H1 (cell line): ENCODE measurements around the gene DDB1. TPM values are rescaled to one million over a fixed set of nuclear protein-coding genes. Genes with fewer than 3 reads are reported as not detected.

Experiments used
- CTCF ChIA-PET: fragments of 300-600 bp; sonication (Branson Sonifier 250); formaldehyde crosslinking; loops from one replicate; lab custom pipeline; 2021; ENCODE audit not compliant: partially characterized antibody; lab: Charles Lee
- POLR2A ChIA-PET: fragments of 300-600 bp; sonication (Branson Sonifier 250); formaldehyde crosslinking; loops from one replicate; lab custom pipeline; 2021; ENCODE audit warnings: inconsistent platforms; ENCODE audit not compliant: partially characterized antibody; lab: Charles Lee
- DNase-seq, 2 experiments: peaks; one replicate each; pipeline versions ENCODE4 v3.0.0 to v3.0.0-alpha.2; 2010 to 2022; ENCODE audit warnings: low spot score in 2 of 2, low read depth in 1 of 2, mixed read lengths in 1 of 2
- FAIRE-seq: peaks from 2 replicates; lab custom pipeline; 2011; peaks lifted over from hg19 to GRCh38; lab: Jason Lieb, UNC
- H2AFZ ChIP-seq: 2 replicates; pipeline ENCODE4 v1.8.1; 2012; ENCODE audit warnings: low read length, inconsistent platforms
- H2AK5ac ChIP-seq: 2 replicates; pipeline ENCODE4 v1.6.1; 2013; ENCODE audit warnings: low read depth, low read length
- H2BK120ac ChIP-seq: replicated peaks from 2 replicates; pipeline ENCODE3; 2013; ENCODE audit warnings: low read depth, low read length, inconsistent platforms
- H2BK12ac ChIP-seq: 2 replicates; pipeline ENCODE4 v1.6.1; 2013; ENCODE audit warnings: low read depth, low read length
- H2BK15ac ChIP-seq: 2 replicates; pipeline ENCODE4 v1.6.1; 2013; ENCODE audit warnings: low read length
- H2BK20ac ChIP-seq: 2 replicates; pipeline ENCODE4 v1.6.1; 2013; ENCODE audit warnings: low read length
- H2BK5ac ChIP-seq: 2 replicates; pipeline ENCODE4 v1.6.1; 2013; ENCODE audit warnings: low read depth, low read length
- H3K14ac ChIP-seq: 2 replicates; pipeline ENCODE4 v1.6.1; 2013; ENCODE audit warnings: inconsistent platforms; ENCODE audit not compliant: insufficient read length
- H3K18ac ChIP-seq: 2 replicates; pipeline ENCODE4 v1.6.1; 2013; ENCODE audit warnings: low read length; ENCODE audit errors: extremely low read depth
- H3K23ac ChIP-seq: 2 replicates; pipeline ENCODE4 v1.6.1; 2013; ENCODE audit warnings: inconsistent platforms; ENCODE audit not compliant: insufficient read length
- H3K23me2 ChIP-seq: 2 replicates; pipeline ENCODE4 v1.6.1; 2013; ENCODE audit warnings: low read depth, low read length
- H3K27ac ChIP-seq: 2 replicates; pipeline ENCODE4 v1.6.1; 2011; ENCODE audit warnings: low read depth, low read length, inconsistent platforms
- H3K27me3 ChIP-seq, 4 experiments: replicated peaks in 1 of 4; 1 replicate in 1 of 4; 2 replicates in 3 of 4; pipeline versions ENCODE4 v1.6.1 to v1.8.1; 2011 to 2013; ENCODE audit warnings: low read length in 3 of 4, mild to moderate bottlenecking in 3 of 4, inconsistent platforms in 2 of 4, mixed read lengths in 2 of 4, moderate library complexity in 1 of 4; ENCODE audit not compliant: control insufficient read depth in 3 of 4, insufficient read depth in 3 of 4; ENCODE audit errors: extremely low read depth in 1 of 4
- H3K36me3 ChIP-seq, 4 experiments: 2 replicates each; pipeline versions ENCODE4 v1.6.1 to v1.8.1; 2011 to 2013; ENCODE audit warnings: mild to moderate bottlenecking in 4 of 4, low read length in 3 of 4, moderate library complexity in 2 of 4, control low read depth in 1 of 4, inconsistent platforms in 1 of 4; ENCODE audit not compliant: insufficient read depth in 4 of 4, control insufficient read depth in 2 of 4
- H3K4ac ChIP-seq: replicated peaks from 2 replicates; pipeline ENCODE3; 2013; ENCODE audit warnings: low read length, low read depth, mixed read lengths, inconsistent platforms; ENCODE audit not compliant: insufficient read length
- H3K4me1 ChIP-seq, 4 experiments: replicated peaks in 1 of 4; 1 replicate in 1 of 4; 2 replicates in 3 of 4; pipeline versions ENCODE4 v1.6.1 to v1.8.1; 2011 to 2013; ENCODE audit warnings: low read length in 3 of 4, inconsistent platforms in 2 of 4, mixed read lengths in 1 of 4; ENCODE audit not compliant: insufficient read depth in 4 of 4, control insufficient read depth in 3 of 4
- H3K4me2 ChIP-seq, 2 experiments: 2 replicates each; pipeline versions ENCODE4 v1.6.1 to v1.8.1; 2011 to 2013; ENCODE audit warnings: low read depth in 2 of 2, low read length in 2 of 2, control low read depth in 1 of 2, inconsistent platforms in 1 of 2, mild to moderate bottlenecking in 1 of 2; ENCODE audit not compliant: insufficient read depth in 1 of 2
- H3K4me3 ChIP-seq, 4 experiments: fragments of 200-600, 300-600 bp in 1 of 4; sonication (generic), shearing (Covaris generic), sonication (Bioruptor Twin) in 1 of 4; 2 replicates each; pipeline versions ENCODE4 v1.5.1 to v1.8.1; 2011 to 2016; ENCODE audit warnings: low read length in 4 of 4, low read depth in 3 of 4, control low read depth in 2 of 4, inconsistent platforms in 2 of 4, mild to moderate bottlenecking in 2 of 4, mixed read lengths in 1 of 4, moderate library complexity in 1 of 4; ENCODE audit not compliant: insufficient read depth in 2 of 4; ENCODE audit errors: extremely low read depth in 1 of 4
- H3K56ac ChIP-seq: replicated peaks from 2 replicates; pipeline ENCODE3; 2013; ENCODE audit warnings: low read depth, mild to moderate bottlenecking, mixed read lengths, low read length, inconsistent platforms; ENCODE audit not compliant: insufficient read length
- H3K79me1 ChIP-seq: 2 replicates; pipeline ENCODE4 v1.6.1; 2013; ENCODE audit warnings: low read depth, low read length, control low read depth
- H3K79me2 ChIP-seq, 2 experiments: 2 replicates each; pipeline versions ENCODE4 v1.6.1 to v1.8.1; 2012 to 2013; ENCODE audit warnings: low read length in 2 of 2, mild to moderate bottlenecking in 2 of 2, inconsistent platforms in 1 of 2; ENCODE audit not compliant: insufficient read depth in 2 of 2, control insufficient read depth in 1 of 2
- H3K9ac ChIP-seq, 4 experiments: replicated peaks in 1 of 4; 1 replicate in 1 of 4; 2 replicates in 3 of 4; pipeline versions ENCODE4 v1.6.1 to v1.8.1; 2011 to 2013; ENCODE audit warnings: low read depth in 3 of 4, low read length in 3 of 4, control low read depth in 2 of 4, mild to moderate bottlenecking in 2 of 4, moderate library complexity in 2 of 4, inconsistent platforms in 1 of 4; ENCODE audit errors: extremely low read depth in 1 of 4
- H3K9me3 ChIP-seq, 2 experiments: 2 replicates each; pipeline versions ENCODE4 v1.6.1 to v1.8.1; 2012 to 2013; ENCODE audit warnings: mild to moderate bottlenecking in 2 of 2, moderate library complexity in 2 of 2, control low read depth in 1 of 2, inconsistent platforms in 1 of 2, low read depth in 1 of 2, low read length in 1 of 2, mixed read lengths in 1 of 2; ENCODE audit not compliant: insufficient read depth in 2 of 2
- H4K20me1 ChIP-seq, 2 experiments: replicated peaks in 1 of 2; 2 replicates each; pipeline versions ENCODE3 to v1.8.1; 2011 to 2013; ENCODE audit warnings: inconsistent platforms in 2 of 2, low read length in 2 of 2, mild to moderate bottlenecking in 1 of 2; ENCODE audit not compliant: insufficient read depth in 2 of 2, control insufficient read depth in 1 of 2
- H4K5ac ChIP-seq: 2 replicates; pipeline ENCODE4 v1.6.1; 2013; ENCODE audit warnings: low read length, low read depth, mixed read lengths, inconsistent platforms; ENCODE audit not compliant: insufficient read length
- H4K8ac ChIP-seq: 2 replicates; pipeline ENCODE4 v1.8.0; 2013; ENCODE audit warnings: mild to moderate bottlenecking, moderate library complexity, low read length, inconsistent platforms; ENCODE audit not compliant: insufficient read depth; ENCODE audit errors: extremely low read depth
- H4K91ac ChIP-seq: replicated peaks from 2 replicates; pipeline ENCODE3; 2013; ENCODE audit warnings: low read length, mixed read lengths, inconsistent platforms; ENCODE audit not compliant: insufficient read length
- BACH1 ChIP-seq: IDR thresholded peaks from 2 replicates; pipeline ENCODE4 v1.6.1; 2012; ENCODE audit warnings: low read length, improper control_type of control experiment
- BCL11A ChIP-seq, 2 experiments: IDR thresholded peaks; one replicate each; pipeline ENCODE4 v1.6.1; 2011; ENCODE audit warnings: low read depth in 2 of 2, low read length in 2 of 2, mild to moderate bottlenecking in 2 of 2
- CEBPB ChIP-seq: IDR thresholded peaks from 2 replicates; pipeline ENCODE4 v1.6.1; 2012; ENCODE audit warnings: low read depth, low read length
- CHD1 ChIP-seq: IDR thresholded peaks from 2 replicates; pipeline ENCODE4 v1.6.1; 2012; ENCODE audit warnings: low read depth, low read length, improper control_type of control experiment
- CTCF ChIP-seq, 3 experiments: IDR thresholded peaks; 1 replicate in 2 of 3; 2 replicates in 1 of 3; pipeline versions ENCODE4 v1.5.1 to v1.6.1; 2011; ENCODE audit warnings: low read length in 3 of 3, mild to moderate bottlenecking in 3 of 3, inconsistent platforms in 2 of 3, low read depth in 1 of 3, moderate library complexity in 1 of 3; ENCODE audit not compliant: insufficient read depth in 1 of 3; ENCODE audit errors: control extremely low read depth in 1 of 3
- KDM4A ChIP-seq: IDR thresholded peaks from one replicate; pipeline ENCODE4 v1.7.1; 2012; ENCODE audit warnings: low read depth, mild to moderate bottlenecking, moderate library complexity, low read length, inconsistent platforms; ENCODE audit not compliant: severe bottlenecking
- KDM5A ChIP-seq: fragments of 200-600 bp; IDR thresholded peaks from 2 replicates; pipeline ENCODE4 v1.7.1; 2012; ENCODE audit warnings: mild to moderate bottlenecking, low read length, inconsistent platforms, mixed read lengths
- MAFK ChIP-seq: IDR thresholded peaks from 2 replicates; pipeline ENCODE4 v1.6.1; 2012; ENCODE audit warnings: low read depth, mild to moderate bottlenecking, improper control_type of control experiment, low read length
- MAX ChIP-seq: IDR thresholded peaks from 2 replicates; pipeline ENCODE4 v1.6.1; 2012; ENCODE audit warnings: inconsistent platforms
- SIRT6 ChIP-seq: IDR thresholded peaks from one replicate; pipeline ENCODE4 v1.7.1; 2012; ENCODE audit warnings: low read length, inconsistent platforms
- TEAD4 ChIP-seq: IDR thresholded peaks from 2 replicates; pipeline ENCODE4 v1.6.1; 2012; ENCODE audit warnings: low read depth, low read length, inconsistent platforms, mixed read lengths
- WGBS, 2 experiments: shearing (Covaris generic) in 1 of 2; methylation state at CpG; one replicate each; pipeline versions ENCODE4 v1.1.6 to v1.1.7; 2013 to 2015; ENCODE audit warnings: low lambda C conversion rate in 2 of 2, mixed read lengths in 2 of 2, inconsistent platforms in 1 of 2, low coverage in 1 of 2, missing lambda C conversion rate in 1 of 2; ENCODE audit not compliant: insufficient replicate concordance in 2 of 2, insufficient coverage in 1 of 2, insufficient read length in 1 of 2; ENCODE audit errors: extremely low coverage in 1 of 2, missing lambda C conversion rate in 1 of 2; 5-methylcytosine and 5-hydroxymethylcytosine counted together
- polyA plus RNA-seq, 7 experiments: library from polyadenylated mRNA; depleted of rRNA in 3 of 7; stranded (reverse) in 5 of 7; unstranded in 2 of 7; fragments of >200 nt in 5 of 7; fragments of 200-250 nt in 2 of 7; gene quantifications; 1 replicate in 5 of 7; 2 replicates in 1 of 7; 4 replicates in 1 of 7; pipeline versions ENCODE4 v1.2.1 to v1.2.3, GENCODE V29; 2011 to 2013; ENCODE audit warnings: missing spikeins in 2 of 7, mixed read lengths in 2 of 7
- total RNA-seq: library from RNA; stranded (reverse); fragmentation: NEBNext Ultra II Directional; extraction: Animal tissue kit (Norgen Biotek cat#: 25700); gene quantifications from 2 replicates; pipeline ENCODE4 v1.2.1, GENCODE V29; 2021

Gene DDB1
- total and polyA plus RNA-seq, 2 of the 8 experiments (the other 6 are each of a cell fraction or from before 2014, with no cell fraction given) = 275 to 306 TPM

- Histone ChIP-seq H2BK5ac (no peak overlapping the region), H2BK12ac (no peak overlapping the region), H3K79me2 (no peaks in the 10 kb centered on the region), H3K9me3 (no peaks in the 10 kb centered on the region), H3K18ac (no peak overlapping the region), H3K23me2 (peaks cover 10% of the 10 kb centered on the region; the same call in 1 of the 2 replicates), H3K36me3 (peaks cover 26 to 54% (median 37%) of the 10 kb centered on the region in 4 experiments), H2BK20ac (no peak overlapping the region), H4K8ac (no peak overlapping the region), H3K14ac (no peak overlapping the region), H3K4me2 (no peak overlapping the region), H4K5ac (no peak overlapping the region), H4K20me1 (peaks cover 2 to 4% of the 10 kb centered on the region in 2 experiments), H3K4me3 (no peak overlapping the region), H2BK15ac (no peak overlapping the region), H3K23ac (no peak overlapping the region), H3K27ac (no peak overlapping the region), H3K27me3 (peaks cover 0 to 7% (median 3%) of the 10 kb centered on the region in 4 experiments; a peak in 5 of 7 replicates), H2AK5ac (no peak overlapping the region), H4K91ac (no peak overlapping the region), H3K4ac (no peak overlapping the region), H2AFZ (no peak overlapping the region), H3K9ac (no peak overlapping the region), H3K56ac (no peak overlapping the region), H3K4me1 (peaks cover 0 to 5% (median 4%) of the 10 kb centered on the region in 4 experiments; a peak in 5 of 7 replicates), H3K79me1 (no peaks in the 10 kb centered on the region), H2BK120ac (no peak overlapping the region)
- no peak for DNase-seq
- no peak for FAIRE-seq
- ChIA-PET POLR2A (interaction anchor here (1.0 to 6.9 kb wide), 9 partner anchors 12 to 62 kb away, joined by 3 to 35 read pairs (median 4); partner anchors contain the start of genes CYB561A3, DDB1, TKFC and TMEM138), CTCF (interaction anchor here (0.9 to 3.5 kb wide), 3 partner anchors 10 to 86 kb away, joined by 3 to 16 read pairs (median 11); no protein-coding TSS in a partner anchor)
- no peak for TF ChIP-seq CTCF (IDR thresholded peaks at IDR 0.05; ENCODE audit: control extremely low read depth in 1 of 3, insufficient read depth in 1 of 3, low read depth in 1 of 3, low read length in 3 of 3)
- TF ChIP-seq MAX = no peak
- no peak for TF ChIP-seq KDM4A
- TF ChIP-seq MAFK = no peak
- no peak for TF ChIP-seq BCL11A (IDR thresholded peaks at IDR 0.05; ENCODE audit: low read depth in 2 of 2, low read length in 2 of 2)
- no peak for TF ChIP-seq TEAD4
- TF ChIP-seq SIRT6 = no peak
- no peak for TF ChIP-seq CEBPB
- TF ChIP-seq BACH1 = no peak
- no peak for TF ChIP-seq CHD1
- no peak for TF ChIP-seq KDM5A
- 89% methylated on average over 4 of the region's 4 CpGs; no CpG with 5 or more reads in 1 of the 2 experiments for WGBS, 2 experiments
Observed at GRCh38 chr11:61298663-61299244, 34.2 kb downstream of the DDB1 start.
